Skeletal muscle cell (primary cell): ENCODE measurements around the gene COBLL1.
A peak's percentile ranks its signal among the peaks of the same experiment; 100 is the strongest.

Experiments used
- DNase-seq: peaks from one replicate; pipeline ENCODE4 v3.0.0-alpha.2; 2010; ENCODE audit warnings: low read depth
- H3K4me3 ChIP-seq: 2 replicates; pipeline ENCODE4 v1.5.1; 2011; ENCODE audit warnings: low read depth, mild to moderate bottlenecking, control low read depth, low read length, moderate library complexity

The COBLL1 gene

GRCh38 chr2:164664070-164664469, 177.6 kb downstream of the COBLL1 start:
- no peak overlapping the region for H3K4me3 ChIP-seq
- DNase-seq = no peak

- no peak for DNase-seq
- no peak overlapping the region for H3K4me3 ChIP-seq
Measured at GRCh38 chr2:164662868-164663631, 178.6 kb downstream of the COBLL1 start.

GRCh38 chr2:164662066-164662465, 179.6 kb downstream of the COBLL1 start:
- no peak overlapping the region for H3K4me3 ChIP-seq
- DNase-seq = no peak

- H3K4me3 ChIP-seq = no peak overlapping the region
- DNase-seq = no peak
Measured at GRCh38 chr2:164661349-164661748, 180.3 kb downstream of the COBLL1 start.

GRCh38 chr2:164657129-164657528, 184.5 kb downstream of the COBLL1 start:
- H3K4me3 ChIP-seq = no peak overlapping the region
- DNase-seq = peak; percentile 70

DNA sequence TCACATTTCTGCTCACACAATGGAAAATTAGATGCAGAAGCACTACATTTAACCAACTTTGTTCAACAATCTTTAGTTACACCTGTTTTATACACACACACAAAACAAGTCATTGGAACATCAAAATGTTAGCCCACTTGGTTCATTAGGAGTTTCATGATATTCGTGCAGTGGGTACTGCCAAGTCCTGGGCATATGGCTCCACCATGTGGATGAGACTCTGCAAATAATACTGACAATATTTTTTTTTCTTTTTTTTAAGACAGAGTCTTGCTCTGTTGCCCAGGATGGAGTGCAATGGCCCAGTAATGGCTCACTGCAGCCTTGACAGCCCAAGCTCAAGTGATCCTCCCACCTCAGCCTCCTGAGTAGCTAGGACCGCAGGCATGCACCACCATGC, 185.9 kb downstream of the COBLL1 start:
- DNase-seq = no peak
- H3K4me3 ChIP-seq = no peak overlapping the region

DNA sequence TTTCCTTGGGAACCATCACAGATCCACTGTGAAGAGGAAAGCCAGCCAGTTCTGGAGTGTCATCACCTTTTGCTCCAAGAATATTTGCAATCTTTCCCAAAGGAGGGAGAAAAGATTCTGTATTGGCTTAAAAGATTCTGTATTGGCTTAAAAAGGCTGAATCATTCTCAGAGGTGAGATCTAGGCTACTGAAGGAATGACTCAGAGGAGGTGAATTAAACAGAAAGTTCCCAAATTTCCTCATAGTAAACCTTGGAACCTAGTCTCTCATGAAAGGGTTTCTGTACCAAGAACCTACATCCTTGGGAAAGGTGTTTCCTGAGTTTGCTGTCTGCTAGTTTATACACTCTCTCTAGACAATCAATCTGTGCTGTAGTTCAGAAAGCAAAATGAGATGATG, 186.3 kb downstream of the COBLL1 start:
- no peak for DNase-seq
- H3K4me3 ChIP-seq = no peak overlapping the region

- H3K4me3 ChIP-seq = no peak overlapping the region
- DNase-seq = no peak
Measured at GRCh38 chr2:164651361-164651760, 190.3 kb downstream of the COBLL1 start.

GRCh38 chr2:164644036-164644700, 197.5 kb downstream of the COBLL1 start:
- DNase-seq = no peak
- no peak overlapping the region for H3K4me3 ChIP-seq

- DNase-seq = no peak
Measured at GRCh38 chr2:164642946-164643555, 198.6 kb downstream of the COBLL1 start.

GRCh38 chr2:164642268-164642667, 199.4 kb downstream of the COBLL1 start:
- no peak for DNase-seq
- H3K4me3 ChIP-seq = no peak overlapping the region

More at GRCh38 chr2:164642946-164643555, 198.6 kb downstream of the COBLL1 start:
- H3K4me3 ChIP-seq = no peak overlapping the region
